Activated CD8-positive, alpha-beta memory T cell treated with anti-CD3 and anti-CD28 coated beads for 1 hour (primary cell): ENCODE data around the gene NUBPL.
"Not testable (repeated sequence)": the region's sequence is repeated elsewhere in the genome, so short reads cannot be mapped to it uniquely, and the experiment has no call there.

ENCODE experiments used
- DNase-seq, 2 donors: peaks; one replicate each; pipeline ENCODE4 v3.0.0-alpha.2; 2020; ENCODE audit warnings: low read depth in 1 of 2; ENCODE audit errors: extremely low read depth in 1 of 2

NUBPL gene

DNA sequence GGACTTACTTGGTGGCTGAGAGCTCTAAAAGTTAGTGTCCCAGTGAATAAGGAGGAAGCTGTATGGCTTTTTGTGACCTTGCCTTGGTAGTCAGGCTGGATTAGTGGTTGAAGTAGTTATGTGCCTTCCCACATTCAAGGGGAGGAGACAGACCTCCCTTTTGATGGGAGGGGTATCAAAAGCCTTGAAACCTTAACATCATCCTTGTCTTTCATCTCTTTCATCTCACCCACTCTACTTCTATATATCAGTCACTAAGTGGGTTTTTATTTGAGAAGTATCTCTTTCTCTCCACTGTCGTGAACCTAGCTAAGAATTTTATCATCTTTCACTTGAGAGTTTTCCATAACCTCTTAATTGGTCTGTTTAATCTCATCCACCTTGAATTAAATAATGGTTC, 15.7 kb downstream of the NUBPL start:
- DNase-seq = no peak

DNA sequence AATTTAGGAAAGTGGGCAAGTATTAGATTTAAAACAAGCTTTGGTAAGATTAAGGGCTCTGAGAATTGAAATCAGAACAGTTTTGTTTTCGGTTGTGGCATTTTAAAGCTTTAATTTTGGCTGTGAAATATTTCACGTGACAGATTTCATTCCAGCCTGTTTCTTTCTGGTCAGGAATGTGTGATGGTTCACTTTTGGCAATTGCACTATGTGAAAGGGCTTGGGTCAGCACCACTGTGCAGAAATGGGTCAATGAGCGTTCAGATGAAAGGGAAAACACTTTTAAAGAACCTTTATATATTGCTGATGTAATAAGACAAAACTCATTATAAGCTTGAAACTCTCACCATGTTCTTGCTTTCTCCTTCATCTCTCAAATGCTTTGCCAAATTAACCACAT, 17.1 kb downstream of the NUBPL start:
- DNase-seq = no peak

DNA sequence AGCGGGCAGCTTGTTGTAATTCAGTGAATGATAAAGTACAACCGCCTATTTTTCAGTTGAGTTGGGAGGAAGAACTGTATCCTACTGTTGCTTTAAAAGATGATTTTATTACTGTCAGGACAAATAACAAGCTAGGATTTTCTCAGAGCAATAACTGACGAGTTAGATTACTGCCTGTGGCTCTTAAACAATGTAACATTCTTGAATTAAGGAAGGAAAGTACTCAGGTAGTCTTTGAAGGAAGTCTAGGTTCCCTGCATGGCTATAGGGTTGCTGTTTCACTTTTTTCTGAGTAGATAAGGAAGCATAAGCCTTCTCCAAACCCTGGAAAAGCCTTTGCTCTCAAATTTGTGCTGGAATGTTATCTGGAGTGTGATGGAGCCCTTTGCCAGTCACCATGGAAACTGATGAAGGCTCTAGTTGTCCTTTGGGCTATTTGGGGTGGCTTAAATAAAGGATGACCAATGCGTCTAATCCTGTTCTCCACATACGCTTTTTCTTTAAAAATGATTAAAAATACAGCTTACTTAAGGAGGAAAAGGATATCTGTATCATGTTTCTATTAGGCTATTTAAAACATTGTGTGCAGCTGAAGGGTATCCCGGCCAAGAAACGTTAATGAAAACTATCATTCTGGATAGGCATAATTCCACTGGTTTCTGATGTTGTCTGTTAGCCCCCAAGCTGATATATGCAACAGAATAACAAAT, 17.7 kb downstream of the NUBPL start:
- no peak for DNase-seq

DNA sequence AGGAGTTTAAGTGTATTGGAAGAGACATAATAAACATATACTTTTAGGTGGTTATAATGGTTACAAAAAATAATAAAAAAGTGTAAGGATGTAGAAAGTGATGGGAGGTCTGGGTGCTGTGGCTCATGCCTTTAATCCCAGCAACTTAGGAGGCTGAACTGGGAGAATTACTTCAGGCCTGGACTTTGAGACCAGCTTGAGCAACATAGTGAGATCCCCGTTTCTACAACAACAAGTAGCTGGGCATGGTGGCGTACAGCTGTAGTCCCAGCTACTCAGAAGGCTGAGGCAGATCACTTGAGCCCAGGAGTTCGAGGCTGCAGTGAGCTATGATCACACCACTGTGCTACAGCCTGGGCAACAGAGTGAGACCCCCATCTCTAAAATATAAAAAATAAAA, 19.0 kb downstream of the NUBPL start:
- DNase-seq = no peak

DNA sequence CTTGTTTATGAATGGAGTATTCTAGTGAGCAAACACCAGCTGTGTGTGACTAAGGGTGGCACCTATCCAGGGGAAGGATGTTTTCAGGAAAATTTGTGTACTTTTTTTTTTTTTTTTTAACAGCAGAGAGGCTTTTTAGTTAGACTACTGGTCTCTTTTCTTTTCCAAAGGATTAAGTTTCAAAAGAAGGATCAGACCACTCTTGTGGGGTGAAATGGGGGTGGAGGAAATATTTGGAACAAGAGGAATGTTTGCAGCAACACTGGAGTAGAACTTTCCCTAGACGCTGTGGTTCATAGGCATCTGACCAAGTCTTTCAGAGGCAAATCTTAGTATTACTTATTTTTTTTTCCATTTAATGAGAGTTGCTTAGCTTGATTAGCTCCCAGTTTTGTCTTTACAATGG, 21.1 kb downstream of the NUBPL start:
- DNase-seq = no peak

DNA sequence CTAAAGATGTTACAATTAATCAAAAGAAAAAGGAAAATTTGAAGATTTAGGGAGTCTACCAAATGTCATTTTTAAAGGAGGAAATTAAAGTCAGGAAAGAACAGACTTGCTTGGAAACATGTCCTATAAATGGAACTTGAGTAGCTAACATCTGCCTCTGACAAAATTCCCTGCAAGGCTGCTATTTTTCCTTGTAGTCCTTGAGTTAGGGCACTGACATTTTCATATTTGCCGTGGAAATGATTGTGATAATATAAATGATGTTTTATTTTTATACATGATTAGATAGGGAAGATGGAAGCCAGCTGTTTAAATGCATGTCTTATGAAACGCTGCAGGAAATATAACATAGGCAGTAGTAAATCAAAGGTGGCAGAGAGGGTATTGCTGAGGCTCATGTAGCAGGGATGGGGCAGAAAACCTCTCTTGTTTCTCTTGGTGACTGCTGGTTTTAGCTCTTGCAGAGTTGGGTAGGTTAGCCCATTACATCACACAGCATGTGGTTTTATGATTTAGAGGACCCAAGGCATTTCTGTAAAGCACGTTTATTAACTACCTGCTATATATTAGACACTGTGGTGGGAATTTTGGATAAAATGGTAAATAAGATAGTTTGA, 21.7 kb downstream of the NUBPL start:
- DNase-seq = no peak

DNA sequence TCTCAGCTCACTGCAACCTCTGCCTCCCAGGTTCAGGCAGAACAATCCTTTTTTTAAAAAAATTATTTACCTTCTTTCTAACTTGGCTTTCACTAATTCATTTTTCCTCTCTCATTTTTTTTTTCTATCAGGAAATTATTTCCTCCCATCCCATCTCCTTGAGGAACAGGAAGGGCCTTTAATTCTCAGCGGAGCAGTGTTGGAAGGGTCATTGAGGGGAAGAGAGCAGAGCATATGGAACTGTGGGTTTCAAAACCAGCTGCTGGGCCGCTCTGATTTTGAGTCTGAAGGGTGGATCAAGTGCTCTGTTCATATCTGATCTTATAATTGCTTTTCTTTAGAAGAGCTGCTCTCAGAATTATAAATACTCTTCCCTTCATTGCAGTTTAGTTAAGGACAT, 29.0 kb downstream of the NUBPL start:
- no peak for DNase-seq

DNA sequence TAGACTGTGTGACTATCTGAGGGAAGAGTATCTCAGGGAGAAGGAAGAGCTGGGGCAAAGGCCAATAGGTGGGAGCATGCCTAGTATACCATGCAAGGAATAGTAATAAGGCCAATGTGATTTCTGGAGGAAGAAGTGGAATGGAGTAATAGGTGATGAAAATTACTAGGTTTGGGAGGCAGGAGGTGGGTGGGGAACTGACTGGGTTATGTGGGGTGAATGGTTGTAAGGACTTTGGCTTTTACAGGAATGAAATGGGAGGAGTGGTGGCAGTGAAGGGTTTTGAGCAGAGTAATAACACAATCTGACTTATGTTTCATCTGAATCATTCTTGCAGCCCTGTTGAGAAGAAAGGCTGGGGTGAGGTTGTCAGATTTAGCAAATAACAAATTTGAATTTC, 30.9 kb downstream of the NUBPL start:
- no peak for DNase-seq

DNA sequence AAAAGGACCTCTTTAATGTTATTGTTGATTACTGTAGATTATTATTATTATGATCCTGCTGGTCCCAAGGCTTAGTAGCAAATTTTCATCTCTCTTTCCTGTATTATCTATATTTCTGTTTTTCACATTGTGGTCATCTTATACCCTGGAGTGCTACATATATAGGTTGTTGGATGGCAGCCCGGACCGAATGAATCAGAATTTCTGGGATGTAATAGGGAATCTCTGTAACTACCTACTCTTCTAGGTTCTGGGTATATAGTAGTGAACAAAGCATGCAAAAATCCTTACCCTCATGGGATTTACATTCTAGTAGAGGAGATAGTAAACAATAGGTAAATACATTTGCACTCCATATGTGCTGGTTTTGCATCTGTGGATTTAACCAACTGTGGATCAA, 31.4 kb downstream of the NUBPL start:
- DNase-seq = no peak

DNA sequence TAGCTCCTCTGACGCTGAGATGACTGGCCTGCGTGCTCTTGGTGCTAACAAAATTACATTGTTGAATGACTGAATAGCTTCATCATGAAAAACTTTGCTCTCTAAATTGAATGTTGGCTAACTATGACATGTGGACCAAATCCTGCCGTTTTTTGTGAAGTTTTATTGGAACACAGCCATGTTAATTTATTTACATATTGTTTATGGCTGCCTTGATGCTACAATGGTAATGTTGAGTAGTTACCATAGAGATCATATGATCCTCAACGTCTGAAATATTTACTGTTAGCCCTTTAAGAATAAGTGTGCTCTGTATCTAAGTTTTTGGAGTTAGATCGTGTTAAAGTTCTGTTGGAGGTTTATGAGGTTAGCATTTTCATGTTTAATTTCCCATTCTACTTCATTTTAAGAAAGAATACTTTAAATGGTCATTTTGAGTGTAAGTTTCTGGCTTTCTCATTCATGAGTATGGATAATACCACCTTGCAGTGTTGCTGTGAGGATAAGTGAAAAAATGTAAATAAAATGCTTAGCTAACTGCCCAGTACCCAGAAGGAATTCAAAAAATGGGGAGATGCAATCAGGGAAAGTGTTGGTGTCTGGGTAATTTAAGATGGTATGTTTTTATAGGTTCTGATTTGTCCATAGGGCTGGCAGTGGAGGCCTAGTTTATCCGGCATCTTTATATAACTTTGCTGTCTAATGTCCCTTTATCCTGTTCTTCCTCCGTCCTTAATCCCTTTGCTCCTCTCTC, 35.3 kb downstream of the NUBPL start:
- no peak for DNase-seq

DNA sequence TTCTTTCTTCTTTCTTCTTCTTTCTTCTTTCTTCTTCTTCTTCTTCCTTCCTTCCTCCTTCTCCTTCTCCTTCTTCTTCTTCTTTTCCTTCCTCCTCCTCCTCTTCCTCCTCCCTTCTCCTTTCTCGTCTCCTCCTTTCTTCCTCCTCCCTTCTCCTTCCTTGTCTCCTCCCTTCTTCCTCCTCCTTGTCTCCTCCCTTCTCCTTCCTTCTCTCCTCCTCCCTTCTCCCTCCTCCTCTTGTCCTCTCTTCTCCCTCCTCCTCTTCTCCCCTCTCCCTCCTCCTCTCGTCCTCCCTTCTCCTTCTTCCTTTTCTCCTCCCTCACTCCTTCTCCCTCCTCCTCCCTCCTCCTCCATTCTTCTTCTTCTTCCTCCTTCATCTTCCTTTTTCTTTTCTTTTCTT, 44.5 kb downstream of the NUBPL start:
- DNase-seq = no peak

DNA sequence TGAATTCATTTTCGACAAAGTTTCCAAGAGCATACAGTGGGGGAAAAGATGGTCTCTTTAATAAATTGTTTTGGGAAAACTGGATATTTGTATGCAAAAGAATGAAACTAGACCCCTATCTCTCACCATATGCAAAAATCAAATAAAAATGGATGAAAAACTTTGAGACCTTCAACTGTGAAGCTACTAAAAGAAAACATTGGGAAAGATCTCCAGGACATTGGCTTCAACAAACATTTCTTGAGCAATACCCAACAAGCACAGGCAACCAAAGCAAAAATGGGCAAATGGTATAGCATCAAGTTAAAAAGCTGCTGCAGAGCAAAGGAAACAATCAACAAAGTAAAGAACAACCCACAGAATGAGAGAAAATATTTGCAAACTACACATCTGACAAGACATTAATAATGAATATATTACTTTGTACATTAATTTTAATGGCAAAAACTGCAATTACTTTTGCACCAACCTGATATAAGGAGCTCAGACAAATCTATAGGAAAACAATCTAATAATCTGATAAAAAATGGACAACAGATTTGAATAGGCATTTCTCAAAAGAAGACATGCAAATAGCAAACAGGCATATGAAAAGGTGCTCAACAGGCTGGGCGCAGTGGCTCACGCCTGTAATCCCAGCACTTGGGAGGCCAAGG, 50.7 kb downstream of the NUBPL start:
- no peak for DNase-seq

DNA sequence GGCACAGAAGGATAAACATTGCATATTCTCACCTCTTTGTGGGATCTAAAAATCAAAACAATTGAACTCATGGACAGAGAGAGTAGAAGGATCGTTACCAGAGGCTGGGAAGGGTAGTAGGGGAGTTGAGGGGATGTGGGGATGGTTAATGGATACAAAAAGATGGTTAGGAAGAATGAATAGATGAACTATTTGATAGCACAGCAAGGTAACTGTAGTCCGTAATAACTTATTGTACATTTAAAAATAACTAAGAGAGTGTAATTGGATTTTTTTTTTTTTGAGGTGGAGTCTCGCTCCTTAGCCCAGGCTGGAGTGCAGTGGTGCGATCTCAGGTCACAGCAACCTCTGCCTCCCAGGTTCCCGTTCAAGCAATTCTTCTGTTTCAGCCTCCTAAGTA, 52.0 kb downstream of the NUBPL start:
- no peak for DNase-seq

DNA sequence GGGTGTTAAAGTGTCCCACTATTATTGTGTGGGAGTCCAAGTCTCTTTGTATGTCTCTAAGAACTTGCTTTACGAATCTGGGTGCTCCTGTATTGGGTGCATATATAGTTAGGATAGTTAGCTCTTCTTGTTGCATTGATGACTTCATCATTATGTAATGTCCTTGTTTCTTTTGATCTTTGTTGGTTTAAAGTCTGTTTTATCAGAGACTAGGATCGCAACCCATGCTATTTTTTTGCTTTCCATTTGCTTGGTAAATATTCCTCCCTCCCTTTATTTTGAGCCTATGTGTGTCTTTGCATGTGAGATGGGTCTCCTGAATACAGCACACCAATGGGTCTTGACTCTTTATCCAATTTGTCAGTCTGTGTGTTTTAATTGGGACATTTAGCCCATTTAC, 57.7 kb downstream of the NUBPL start:
- not testable (repeated sequence) for DNase-seq

DNA sequence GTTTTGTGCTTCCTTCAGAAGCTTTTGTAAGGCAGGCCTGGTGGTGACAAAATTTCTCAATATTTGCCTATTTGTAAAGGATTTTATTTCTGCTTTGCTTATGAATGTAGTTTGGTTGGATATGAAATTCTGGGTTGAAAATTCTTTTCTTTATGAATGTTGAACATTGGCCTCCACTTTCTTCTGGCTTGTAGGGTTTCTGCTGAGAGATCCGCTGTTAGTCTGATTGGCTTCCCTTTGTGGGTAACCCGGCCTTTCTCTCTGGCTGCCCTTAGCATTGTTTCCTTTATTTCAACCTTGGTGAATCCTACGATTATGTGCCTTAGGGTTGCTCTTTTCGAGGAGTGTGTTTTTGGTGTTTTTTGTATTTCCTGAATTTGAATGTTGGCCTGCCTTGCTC, 58.2 kb downstream of the NUBPL start:
- no peak for DNase-seq

DNA sequence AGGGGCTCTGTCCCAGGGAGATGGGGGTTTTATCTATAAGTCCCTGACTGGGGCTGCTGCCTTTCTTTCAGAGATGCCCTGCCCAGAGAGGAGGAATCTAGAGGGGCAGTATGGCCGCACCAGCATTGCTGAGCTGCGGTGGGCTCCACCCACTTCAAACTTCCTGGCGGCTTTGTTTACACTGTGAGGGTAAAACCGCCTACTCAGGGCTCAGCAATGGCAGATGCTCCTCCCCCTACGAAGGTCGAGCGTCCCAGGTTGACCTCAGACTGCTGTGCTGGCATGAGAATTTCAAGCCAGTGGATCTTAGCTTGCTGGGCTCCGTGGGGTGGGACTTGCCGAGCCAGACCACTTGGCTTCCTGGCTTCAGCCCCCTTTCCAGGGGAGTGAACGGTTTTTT, 59.7 kb downstream of the NUBPL start:
- DNase-seq = not testable (repeated sequence)

DNA sequence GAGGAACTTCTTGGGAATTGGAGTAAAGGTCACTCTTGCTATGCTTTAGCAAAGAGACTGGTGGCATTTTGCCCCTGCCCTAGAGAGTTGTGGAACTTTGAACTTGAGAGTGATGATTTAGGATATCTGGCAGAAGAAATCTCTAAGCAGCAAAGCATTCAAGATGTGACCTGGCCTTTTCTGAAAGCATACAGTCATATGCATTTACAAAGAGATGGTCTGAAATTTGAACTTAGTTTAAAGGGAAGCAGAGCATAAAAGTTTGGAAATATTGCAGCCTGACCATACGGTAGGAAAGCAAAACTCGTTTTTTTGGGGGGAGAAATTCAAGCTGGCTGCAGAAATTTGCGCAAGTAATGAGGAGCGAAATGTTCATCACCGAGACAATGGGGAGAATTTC, 60.9 kb downstream of the NUBPL start:
- DNase-seq = no peak

DNA sequence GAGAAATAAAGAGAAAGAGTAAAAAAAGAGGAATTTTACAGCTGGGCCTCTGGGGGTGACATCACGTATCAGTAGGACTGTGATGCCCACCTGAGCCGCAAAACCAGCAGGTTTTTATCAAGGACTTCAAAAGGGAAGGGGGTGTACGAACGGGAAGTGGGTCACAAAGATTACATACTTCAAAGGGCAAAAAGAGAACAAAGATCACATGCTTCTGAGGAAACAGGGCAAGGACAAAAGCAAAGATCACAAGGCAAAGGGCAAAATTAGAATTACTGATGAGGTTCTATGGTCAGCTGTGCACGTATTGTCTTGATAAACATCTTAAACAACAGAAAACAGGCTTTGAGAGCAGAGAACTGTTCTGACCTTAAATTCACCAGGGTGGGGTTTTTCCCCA, 91.7 kb downstream of the NUBPL start:
- not testable (repeated sequence) for DNase-seq

DNA sequence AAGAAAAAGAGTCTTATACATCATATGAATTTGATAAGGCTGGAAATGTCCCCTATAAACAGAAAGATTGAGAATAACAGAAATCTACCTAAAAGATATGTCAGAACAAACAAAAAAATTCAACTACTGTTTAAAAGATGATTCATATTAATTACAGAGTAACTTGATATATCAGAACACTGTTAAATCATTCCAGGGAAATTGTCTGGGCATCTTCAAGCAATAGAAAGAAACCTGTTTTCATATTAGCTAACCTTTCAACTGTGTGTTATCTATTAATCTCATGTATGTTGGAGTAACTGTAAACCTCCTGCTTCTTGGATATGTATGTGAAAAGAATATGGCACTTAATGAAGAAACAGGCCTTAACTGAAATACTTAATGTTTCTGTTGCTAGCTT, 96.7 kb downstream of the NUBPL start:
- DNase-seq = no peak

DNA sequence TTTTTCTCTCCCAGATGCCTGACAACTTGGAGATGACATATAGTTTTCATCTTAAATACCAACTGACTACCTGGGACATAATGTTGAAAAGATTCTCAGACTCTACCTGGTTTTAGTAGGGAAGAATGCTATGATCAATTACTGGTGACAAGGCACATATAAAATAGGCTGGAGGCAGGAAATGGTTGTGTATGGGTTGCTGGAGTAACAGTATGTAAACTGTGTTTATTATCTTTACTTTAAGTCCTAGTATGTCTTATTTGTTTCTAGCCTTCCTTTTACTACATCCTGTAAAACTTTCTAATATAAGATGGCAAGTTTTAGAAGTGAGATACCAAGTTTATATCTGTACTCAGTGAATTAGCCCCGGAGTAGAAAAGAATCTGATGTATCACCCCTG, 98.1 kb downstream of the NUBPL start:
- DNase-seq = no peak

DNA sequence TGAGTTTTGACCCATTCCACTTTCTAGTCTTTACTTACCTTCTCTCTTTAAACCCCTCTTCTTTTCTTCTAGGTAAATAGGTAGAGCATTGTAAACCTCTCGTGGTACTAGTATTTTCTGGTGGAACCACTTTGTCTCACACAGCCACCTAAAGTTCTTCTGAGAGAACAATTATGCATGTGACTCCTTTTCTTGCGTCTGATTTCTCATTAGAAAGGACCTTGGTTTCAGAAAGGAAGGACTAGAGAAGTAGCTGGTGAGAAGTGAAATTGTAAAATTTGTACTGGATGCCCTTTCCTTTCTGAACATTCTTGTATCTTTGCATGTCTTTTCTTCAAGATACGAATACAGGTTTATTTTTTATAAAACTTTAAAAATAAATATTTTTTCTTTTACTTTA, 99.0 kb downstream of the NUBPL start:
- no peak for DNase-seq

DNA sequence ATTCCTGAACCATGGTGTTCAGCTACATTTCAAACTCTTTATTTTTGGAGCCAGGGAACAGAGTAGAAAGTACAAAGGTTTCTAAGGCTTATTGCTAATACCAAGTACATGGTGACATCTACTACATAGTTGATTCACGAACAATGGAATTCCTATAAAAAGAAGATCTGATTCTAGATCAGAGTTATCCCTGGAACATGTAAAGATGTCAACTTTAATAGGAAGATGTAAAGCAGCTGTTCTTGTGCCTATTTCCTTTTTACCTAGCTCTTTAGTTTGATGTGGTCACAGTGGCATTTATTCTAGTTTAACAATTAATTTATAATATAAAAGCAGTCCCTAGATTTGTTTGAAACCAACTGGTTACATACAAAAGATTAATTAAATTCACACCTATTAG, 99.5 kb downstream of the NUBPL start:
- DNase-seq = no peak
